22Rv1 (cell line): ENCODE results near the gene IDS.
"Not testable (repeated sequence)": the region's sequence is repeated elsewhere in the genome, so short reads cannot be mapped to it uniquely, and the experiment has no call there.

ENCODE experiments used
- ZFX ChIP-seq: fragments of 450-650 bp; IDR thresholded peaks from 2 replicates; pipeline ENCODE4 v1.6.1; 2017; ENCODE audit warnings: antibody characterized with exemption, borderline replicate concordance
- TF ChIP-seq, protein P1 (sequence below): fragments of 450-650 bp; IDR thresholded peaks from 2 replicates; pipeline ENCODE4 v1.5.1; 2017; ENCODE audit warnings: mild to moderate bottlenecking

- TF ChIP-seq, protein P1, sequence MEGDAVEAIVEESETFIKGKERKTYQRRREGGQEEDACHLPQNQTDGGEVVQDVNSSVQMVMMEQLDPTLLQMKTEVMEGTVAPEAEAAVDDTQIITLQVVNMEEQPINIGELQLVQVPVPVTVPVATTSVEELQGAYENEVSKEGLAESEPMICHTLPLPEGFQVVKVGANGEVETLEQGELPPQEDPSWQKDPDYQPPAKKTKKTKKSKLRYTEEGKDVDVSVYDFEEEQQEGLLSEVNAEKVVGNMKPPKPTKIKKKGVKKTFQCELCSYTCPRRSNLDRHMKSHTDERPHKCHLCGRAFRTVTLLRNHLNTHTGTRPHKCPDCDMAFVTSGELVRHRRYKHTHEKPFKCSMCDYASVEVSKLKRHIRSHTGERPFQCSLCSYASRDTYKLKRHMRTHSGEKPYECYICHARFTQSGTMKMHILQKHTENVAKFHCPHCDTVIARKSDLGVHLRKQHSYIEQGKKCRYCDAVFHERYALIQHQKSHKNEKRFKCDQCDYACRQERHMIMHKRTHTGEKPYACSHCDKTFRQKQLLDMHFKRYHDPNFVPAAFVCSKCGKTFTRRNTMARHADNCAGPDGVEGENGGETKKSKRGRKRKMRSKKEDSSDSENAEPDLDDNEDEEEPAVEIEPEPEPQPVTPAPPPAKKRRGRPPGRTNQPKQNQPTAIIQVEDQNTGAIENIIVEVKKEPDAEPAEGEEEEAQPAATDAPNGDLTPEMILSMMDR, result not testable (repeated sequence)
- TF ChIP-seq ZFX, result not testable (repeated sequence)
Observed at GRCh38 chrX:149547782-149548181, 42.7 kb upstream of the IDS start.
